ENCODE results near the gene ZNF518A.

Gene ZNF518A

DNA sequence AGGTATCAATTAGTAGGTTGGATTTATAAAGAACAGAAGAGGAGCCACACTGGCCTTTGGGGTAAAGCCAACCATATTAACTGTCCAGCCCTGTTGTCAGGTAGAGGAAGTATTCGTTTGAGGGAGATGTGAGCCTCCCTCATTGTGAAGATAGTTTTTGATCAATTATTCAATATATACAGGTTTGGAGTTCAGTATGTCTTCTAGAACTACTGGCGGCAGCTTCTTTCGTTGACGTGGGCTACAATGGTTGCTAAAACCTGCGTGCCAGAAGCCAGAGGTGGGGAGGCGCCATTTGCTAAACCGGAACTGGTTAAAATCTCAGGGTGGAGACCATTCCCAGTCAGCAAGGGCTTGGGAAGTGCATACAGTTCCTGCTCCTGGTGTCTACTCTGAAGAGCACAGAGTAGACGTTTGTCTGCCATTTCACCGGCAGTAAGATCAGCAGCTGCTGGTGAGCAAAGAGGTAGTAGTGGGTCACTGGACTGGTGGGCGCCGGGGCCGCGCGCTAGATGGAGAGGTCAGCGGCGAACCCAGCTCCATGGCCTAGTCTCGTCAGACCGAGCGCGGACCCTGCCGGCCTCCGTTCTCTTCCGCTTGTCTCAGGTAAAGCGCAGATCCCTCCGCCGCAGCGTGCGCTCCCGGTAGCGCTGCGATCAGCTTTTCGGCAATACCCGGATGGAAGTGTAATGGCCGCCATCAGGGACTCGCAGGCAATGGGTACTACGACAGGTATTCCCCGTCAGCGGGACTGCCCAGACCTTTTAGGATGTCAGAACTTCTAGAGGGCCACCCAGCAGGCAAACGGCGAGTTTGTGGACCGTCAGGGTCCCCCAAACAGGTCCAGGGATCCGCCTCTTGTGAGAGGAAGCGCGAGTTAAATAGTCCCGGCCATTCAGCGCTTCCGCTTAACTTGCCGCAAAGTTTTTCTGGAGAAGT is at the start of gene ZNF518A:
Gene ZNF518A, plus strand, starts transcription at position 911 of the 939 bp plus-strand sequence. CDS start 26,026 bp downstream, outside the sequence.
- Histone ChIP-seq H3K4me3 (ENCODE audit: low read length in 2 of 2) (peak within 1 kb of the TSS; percentile 91 to 99), H3K27ac (ENCODE audit: low read length) (peak within 1 kb of the TSS; percentile 94), H3K9me3 (ENCODE audit: control insufficient read depth in 2 of 2, low read length in 2 of 2) (no peaks in the 10 kb centered on the region), H3K27me3 (ENCODE audit: control insufficient read depth in 1 of 2, insufficient read depth in 2 of 2, low read length in 2 of 2) (peaks cover 1 to 8% of the 10 kb centered on the region in 2 donors), H3K9ac (ENCODE audit: low read length in 2 of 2) (peak within 1 kb of the TSS; percentile 96 to 97), H3K4me1 (ENCODE audit: control insufficient read depth, insufficient read depth, low read length) (no peaks in the 10 kb centered on the region), H3K36me3 (ENCODE audit: control insufficient read depth in 2 of 2, insufficient read depth in 2 of 2, low read length in 2 of 2) (peaks cover 3 to 5% of the 10 kb centered on the region in 2 donors)

DNA sequence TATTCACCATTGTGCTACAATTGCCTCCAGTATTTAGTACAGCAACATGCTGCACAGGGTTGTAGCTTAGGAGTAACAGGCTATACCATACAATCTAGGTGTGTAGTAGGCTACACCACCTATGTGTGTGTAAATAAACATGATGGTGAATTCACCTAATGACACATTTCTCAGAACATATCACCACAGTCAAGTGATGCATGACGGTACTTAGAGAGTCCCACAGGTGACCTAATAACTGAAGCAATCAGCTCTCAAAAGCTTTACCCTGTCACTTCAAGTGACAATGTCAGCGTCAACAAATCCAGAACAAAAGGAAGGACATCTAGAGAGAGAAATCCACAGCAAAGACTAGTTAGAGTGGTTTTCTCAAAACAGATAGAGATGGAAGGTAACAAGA is 47.9 kb upstream of the ZNF518A start:
- H3K4me3 ChIP-seq (ENCODE audit: low read length in 2 of 2): no peak overlapping the region
- H3K9ac ChIP-seq (ENCODE audit: low read length in 2 of 2): no peak overlapping the region
- no peaks in the 10 kb centered on the region for H3K27me3 ChIP-seq (ENCODE audit: control insufficient read depth in 1 of 2, insufficient read depth in 2 of 2, low read length in 2 of 2)
- H3K9me3 ChIP-seq (ENCODE audit: control insufficient read depth in 2 of 2, low read length in 2 of 2): no peaks in the 10 kb centered on the region
- no peaks in the 10 kb centered on the region for H3K4me1 ChIP-seq (ENCODE audit: control insufficient read depth, insufficient read depth, low read length)
- H3K27ac ChIP-seq (ENCODE audit: low read length): no peak overlapping the region
- no peaks in the 10 kb centered on the region for H3K36me3 ChIP-seq (ENCODE audit: control insufficient read depth in 2 of 2, insufficient read depth in 2 of 2, low read length in 2 of 2)

DNA sequence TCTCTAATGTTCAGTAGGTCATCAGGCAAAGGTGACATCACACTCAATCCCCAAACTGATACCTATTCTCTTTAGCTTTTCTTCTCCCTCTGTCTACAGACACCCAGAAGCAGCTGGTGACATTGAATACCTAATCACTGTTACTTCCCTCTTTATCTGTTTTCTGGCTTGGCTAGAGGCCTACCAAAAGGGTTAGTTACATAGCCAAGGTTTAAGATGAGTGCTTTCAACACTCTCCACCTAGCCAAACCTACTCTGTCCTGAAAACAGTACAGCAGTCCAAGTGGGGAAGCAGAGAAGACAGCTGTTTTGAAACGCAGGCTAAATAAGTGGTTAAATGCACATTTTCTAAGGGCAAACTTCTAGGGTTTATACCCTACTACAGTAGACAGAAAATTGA is 47.3 kb upstream of the ZNF518A start:
- H3K27me3 ChIP-seq (ENCODE audit: control insufficient read depth in 1 of 2, insufficient read depth in 2 of 2, low read length in 2 of 2): no peaks in the 10 kb centered on the region
- H3K9ac ChIP-seq (ENCODE audit: low read length in 2 of 2): no peak overlapping the region
- no peaks in the 10 kb centered on the region for H3K9me3 ChIP-seq (ENCODE audit: control insufficient read depth in 2 of 2, low read length in 2 of 2)
- no peaks in the 10 kb centered on the region for H3K36me3 ChIP-seq (ENCODE audit: control insufficient read depth in 2 of 2, insufficient read depth in 2 of 2, low read length in 2 of 2)
- no peaks in the 10 kb centered on the region for H3K4me1 ChIP-seq (ENCODE audit: control insufficient read depth, insufficient read depth, low read length)
- H3K27ac ChIP-seq (ENCODE audit: low read length): no peak overlapping the region
- no peak overlapping the region for H3K4me3 ChIP-seq (ENCODE audit: low read length in 2 of 2)

DNA sequence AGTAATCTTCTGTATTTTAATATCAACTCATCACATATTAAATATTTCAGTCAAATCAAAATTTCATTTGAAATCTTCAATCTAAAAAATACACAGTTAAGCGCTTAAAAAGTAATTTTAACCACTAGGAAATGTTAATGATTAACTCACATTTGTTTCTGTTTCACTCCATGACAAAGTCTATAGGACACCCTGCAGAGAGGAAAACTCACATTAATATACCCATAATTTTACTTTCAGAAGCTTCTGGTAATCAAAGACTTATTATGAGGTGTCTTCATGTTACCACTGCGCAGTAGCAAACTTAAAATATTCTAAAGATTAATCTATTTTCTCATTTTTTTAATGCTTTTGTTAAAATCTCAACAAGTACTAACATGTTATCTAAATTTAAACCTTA is 41.0 kb upstream of the ZNF518A start:
- Histone ChIP-seq H3K4me1 (ENCODE audit: control insufficient read depth, insufficient read depth, low read length) (peaks cover 5% of the 10 kb centered on the region), H3K9ac (ENCODE audit: low read length in 2 of 2) (peak overlapping the region in 1 of 2 donors; percentile 96), H3K9me3 (ENCODE audit: control insufficient read depth in 2 of 2, low read length in 2 of 2) (no peaks in the 10 kb centered on the region), H3K36me3 (ENCODE audit: control insufficient read depth in 2 of 2, insufficient read depth in 2 of 2, low read length in 2 of 2) (no peaks in the 10 kb centered on the region), H3K27me3 (ENCODE audit: control insufficient read depth in 1 of 2, insufficient read depth in 2 of 2, low read length in 2 of 2) (peaks cover 5 to 9% of the 10 kb centered on the region in 2 donors), H3K27ac (ENCODE audit: low read length) (no peak overlapping the region), H3K4me3 (ENCODE audit: low read length in 2 of 2) (peak overlapping the region; percentile 93 to 99)

DNA sequence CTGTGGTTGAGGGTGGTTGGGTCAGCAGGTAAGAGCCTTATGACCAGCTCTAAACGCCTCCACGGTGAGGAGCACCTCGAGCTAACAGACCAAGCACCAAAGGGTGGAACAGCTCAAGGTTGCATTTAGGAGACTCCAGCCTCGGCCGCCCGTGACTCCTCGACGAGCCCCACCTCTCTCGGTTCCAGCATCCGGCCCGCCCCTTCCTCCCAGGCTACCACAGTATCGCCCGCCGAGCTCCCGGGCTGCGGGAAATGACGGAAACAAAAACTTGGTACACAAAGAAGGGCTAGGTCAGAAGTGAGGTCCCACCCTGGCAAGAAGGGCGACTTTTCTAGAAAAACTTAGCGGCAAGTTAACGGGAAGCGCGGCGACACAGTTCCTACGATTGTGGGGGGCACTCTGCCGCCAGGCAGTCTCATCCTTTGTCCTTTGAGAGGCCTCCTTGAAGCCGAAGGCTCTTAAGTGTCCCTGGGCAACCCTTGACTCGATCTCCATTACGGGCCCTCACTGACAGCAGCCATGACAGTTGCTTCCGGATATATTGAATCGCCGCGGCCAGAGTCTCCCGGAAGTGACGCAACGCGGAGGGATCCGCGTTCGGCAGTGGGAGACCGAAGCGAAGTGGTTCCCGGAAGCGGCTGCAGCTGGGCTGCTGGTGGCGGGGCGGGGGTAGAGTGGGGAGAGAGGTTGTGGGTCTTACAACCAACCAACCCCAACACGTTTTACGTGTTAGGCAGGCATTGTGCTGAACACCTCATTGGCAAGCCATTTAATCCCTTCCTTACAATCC is 40.2 kb upstream of the ZNF518A start:
- H3K4me1 ChIP-seq (ENCODE audit: control insufficient read depth, insufficient read depth, low read length): peaks cover 5% of the 10 kb centered on the region
- peaks cover 5 to 9% of the 10 kb centered on the region in 2 donors for H3K27me3 ChIP-seq (ENCODE audit: control insufficient read depth in 1 of 2, insufficient read depth in 2 of 2, low read length in 2 of 2)
- H3K9me3 ChIP-seq (ENCODE audit: control insufficient read depth in 2 of 2, low read length in 2 of 2): no peaks in the 10 kb centered on the region
- peak overlapping the region; percentile 93 to 99 for H3K4me3 ChIP-seq (ENCODE audit: low read length in 2 of 2)
- peak overlapping the region; percentile 89 for H3K27ac ChIP-seq (ENCODE audit: low read length)
- no peaks in the 10 kb centered on the region for H3K36me3 ChIP-seq (ENCODE audit: control insufficient read depth in 2 of 2, insufficient read depth in 2 of 2, low read length in 2 of 2)
- H3K9ac ChIP-seq (ENCODE audit: low read length in 2 of 2): peak overlapping the region; percentile 96

GRCh38 chr10:96090463-96090800 is 39.7 kb upstream of the ZNF518A start:
- peak overlapping the region; percentile 96 for H3K9ac ChIP-seq (ENCODE audit: low read length in 2 of 2)
- peak overlapping the region; percentile 89 for H3K27ac ChIP-seq (ENCODE audit: low read length)
- H3K4me3 ChIP-seq (ENCODE audit: low read length in 2 of 2): peak overlapping the region; percentile 93 to 99
- H3K36me3 ChIP-seq (ENCODE audit: control insufficient read depth in 2 of 2, insufficient read depth in 2 of 2, low read length in 2 of 2): no peaks in the 10 kb centered on the region
- peaks cover 5 to 12% of the 10 kb centered on the region in 2 donors for H3K27me3 ChIP-seq (ENCODE audit: control insufficient read depth in 1 of 2, insufficient read depth in 2 of 2, low read length in 2 of 2)
- no peaks in the 10 kb centered on the region for H3K9me3 ChIP-seq (ENCODE audit: control insufficient read depth in 2 of 2, low read length in 2 of 2)
- peaks cover 5% of the 10 kb centered on the region for H3K4me1 ChIP-seq (ENCODE audit: control insufficient read depth, insufficient read depth, low read length)

DNA sequence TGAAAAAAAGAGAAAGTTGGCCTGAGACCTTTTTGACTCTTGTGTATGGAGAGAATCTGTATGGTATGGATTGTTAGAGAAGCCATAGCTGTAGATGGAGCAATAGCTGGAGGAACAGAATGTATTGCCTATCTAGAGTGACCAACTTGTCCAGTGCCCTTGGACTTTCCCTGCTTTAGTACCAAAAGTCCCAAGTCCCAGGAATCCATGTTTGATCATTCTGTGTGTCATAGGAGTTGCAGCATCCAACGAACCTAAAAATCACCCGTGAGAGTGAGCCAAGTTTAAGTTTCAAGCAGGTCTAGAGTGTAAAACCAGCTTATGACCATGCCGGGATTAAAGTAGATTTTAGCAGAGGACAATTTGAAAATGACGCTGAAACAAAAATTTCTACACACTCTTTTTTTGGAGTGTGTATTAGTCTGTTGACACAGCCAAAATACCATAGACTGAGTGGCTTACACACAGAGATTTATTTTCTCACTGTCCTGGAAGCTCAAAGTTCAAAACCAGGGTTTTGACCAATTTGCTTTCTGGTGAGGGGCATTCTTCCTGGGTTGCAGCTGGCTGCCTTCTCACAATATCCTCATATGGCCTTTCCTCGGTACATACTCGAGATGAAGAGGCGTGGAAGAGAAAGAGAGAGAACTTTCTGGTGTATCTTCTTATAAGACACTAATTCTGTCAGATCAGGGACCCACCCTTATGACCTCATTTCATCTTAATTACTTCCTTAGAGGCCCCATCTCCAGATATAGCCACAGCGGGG is 36.9 kb upstream of the ZNF518A start:
- no peaks in the 10 kb centered on the region for H3K9me3 ChIP-seq (ENCODE audit: control insufficient read depth in 2 of 2, low read length in 2 of 2)

DNA sequence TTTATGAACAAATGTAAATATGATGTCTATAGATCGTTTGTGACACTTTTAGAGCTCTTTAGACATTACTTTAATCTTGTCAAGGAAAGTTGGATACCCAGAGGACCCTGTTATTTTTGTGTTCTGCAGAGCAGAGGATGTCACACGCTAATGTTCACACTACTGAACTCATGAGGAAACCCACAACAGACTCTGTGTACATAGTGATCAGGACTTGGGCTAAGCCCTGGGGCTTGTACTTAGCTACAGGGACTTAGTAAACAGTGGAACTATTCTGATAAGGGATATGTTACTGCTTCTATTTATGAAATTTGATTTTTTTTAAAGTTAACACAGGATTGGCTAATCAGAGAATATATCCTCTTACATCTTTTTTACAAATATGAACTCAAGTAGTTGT is 36.1 kb upstream of the ZNF518A start:
- H3K27ac ChIP-seq (ENCODE audit: low read length): no peak overlapping the region
- H3K9me3 ChIP-seq (ENCODE audit: control insufficient read depth in 2 of 2, low read length in 2 of 2): no peaks in the 10 kb centered on the region
- peaks cover 18 to 21% of the 10 kb centered on the region in 2 donors for H3K27me3 ChIP-seq (ENCODE audit: control insufficient read depth in 1 of 2, insufficient read depth in 2 of 2, low read length in 2 of 2)
- H3K9ac ChIP-seq (ENCODE audit: low read length in 2 of 2): no peak overlapping the region
- peaks cover 5% of the 10 kb centered on the region for H3K4me1 ChIP-seq (ENCODE audit: control insufficient read depth, insufficient read depth, low read length)
- H3K4me3 ChIP-seq (ENCODE audit: low read length in 2 of 2): no peak overlapping the region
- H3K36me3 ChIP-seq (ENCODE audit: control insufficient read depth in 2 of 2, insufficient read depth in 2 of 2, low read length in 2 of 2): no peaks in the 10 kb centered on the region

More for the DNA sequence above, 36.9 kb upstream of the ZNF518A start:
- no peaks in the 10 kb centered on the region for H3K36me3 ChIP-seq (ENCODE audit: control insufficient read depth in 2 of 2, insufficient read depth in 2 of 2, low read length in 2 of 2)
- no peak overlapping the region for H3K27ac ChIP-seq (ENCODE audit: low read length)
- peaks cover 18 to 19% of the 10 kb centered on the region in 2 donors for H3K27me3 ChIP-seq (ENCODE audit: control insufficient read depth in 1 of 2, insufficient read depth in 2 of 2, low read length in 2 of 2)
- peaks cover 5% of the 10 kb centered on the region for H3K4me1 ChIP-seq (ENCODE audit: control insufficient read depth, insufficient read depth, low read length)
- H3K9ac ChIP-seq (ENCODE audit: low read length in 2 of 2): no peak overlapping the region
- H3K4me3 ChIP-seq (ENCODE audit: low read length in 2 of 2): no peak overlapping the region

DNA sequence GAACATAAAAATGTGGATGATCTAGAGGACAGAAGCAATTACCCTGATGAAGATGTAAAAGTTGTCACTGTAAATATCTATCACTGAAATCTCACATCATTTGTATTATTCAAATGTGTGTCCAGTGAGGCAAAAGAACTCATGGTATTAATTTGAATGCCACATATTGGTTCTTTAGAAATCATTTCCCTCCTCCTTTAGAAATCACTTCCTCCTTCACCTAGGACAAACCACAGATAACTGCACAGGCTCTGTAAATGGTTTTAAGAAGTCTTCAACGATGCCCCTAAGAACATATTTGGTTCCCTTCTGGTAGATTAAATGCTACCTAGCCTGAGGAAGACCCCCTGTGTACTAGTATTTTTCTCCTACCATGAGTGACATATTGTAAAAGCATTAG is 33.1 kb upstream of the ZNF518A start:
- no peaks in the 10 kb centered on the region for H3K36me3 ChIP-seq (ENCODE audit: control insufficient read depth in 2 of 2, insufficient read depth in 2 of 2, low read length in 2 of 2)
- H3K4me1 ChIP-seq (ENCODE audit: control insufficient read depth, insufficient read depth, low read length): no peaks in the 10 kb centered on the region
- H3K27me3 ChIP-seq (ENCODE audit: control insufficient read depth in 1 of 2, insufficient read depth in 2 of 2, low read length in 2 of 2): peaks cover 21 to 23% of the 10 kb centered on the region in 2 donors
- H3K9me3 ChIP-seq (ENCODE audit: control insufficient read depth in 2 of 2, low read length in 2 of 2): no peaks in the 10 kb centered on the region
- H3K4me3 ChIP-seq (ENCODE audit: low read length in 2 of 2): no peak overlapping the region
- no peak overlapping the region for H3K27ac ChIP-seq (ENCODE audit: low read length)
- H3K9ac ChIP-seq (ENCODE audit: low read length in 2 of 2): no peak overlapping the region

DNA sequence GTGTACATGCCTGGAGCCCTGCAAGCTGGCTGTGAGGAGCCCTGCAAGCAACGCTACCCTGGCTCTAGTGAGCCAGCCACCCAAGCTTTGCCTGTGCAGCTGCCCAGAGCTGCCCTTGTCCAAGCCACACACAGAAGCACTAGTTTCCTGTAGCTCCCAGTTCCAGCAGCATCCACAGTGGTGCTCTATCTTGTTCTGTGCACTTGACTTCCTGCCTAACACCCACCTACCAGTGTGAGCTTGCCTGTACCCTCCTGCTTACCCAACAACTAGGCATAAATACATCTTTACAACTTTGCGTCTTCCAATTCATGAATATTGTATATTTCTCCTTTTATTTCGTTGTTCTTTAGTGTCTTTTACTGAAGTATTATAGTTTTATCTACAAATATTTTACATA is 32.2 kb upstream of the ZNF518A start:
- no peaks in the 10 kb centered on the region for H3K9me3 ChIP-seq (ENCODE audit: control insufficient read depth in 2 of 2, low read length in 2 of 2)
- no peak overlapping the region for H3K4me3 ChIP-seq (ENCODE audit: low read length in 2 of 2)
- H3K27ac ChIP-seq (ENCODE audit: low read length): no peak overlapping the region
- H3K36me3 ChIP-seq (ENCODE audit: control insufficient read depth in 2 of 2, insufficient read depth in 2 of 2, low read length in 2 of 2): no peaks in the 10 kb centered on the region
- H3K9ac ChIP-seq (ENCODE audit: low read length in 2 of 2): no peak overlapping the region
- H3K4me1 ChIP-seq (ENCODE audit: control insufficient read depth, insufficient read depth, low read length): no peaks in the 10 kb centered on the region
- peaks cover 18 to 20% of the 10 kb centered on the region in 2 donors for H3K27me3 ChIP-seq (ENCODE audit: control insufficient read depth in 1 of 2, insufficient read depth in 2 of 2, low read length in 2 of 2)
